SU-DHL-6 (cell line): ENCODE data around the gene FBXW8.

Experiments
- H2AFZ ChIP-seq: fragments of 200-600 bp; sonication (generic); 2 replicates; pipeline ENCODE4 v1.6.1; 2014; ENCODE audit warnings: low read depth, mild to moderate bottlenecking, moderate library complexity, mixed read lengths, antibody characterized with exemption, low read length; ENCODE audit not compliant: severe bottlenecking
- H3F3A ChIP-seq: fragments of 200-600 bp; shearing (Covaris generic); 2 replicates; pipeline ENCODE4 v1.6.0; 2016; ENCODE audit warnings: antibody characterized with exemption, mild to moderate bottlenecking; ENCODE audit not compliant: insufficient read depth
- H3K27ac ChIP-seq: fragments of 200-600 bp; sonication (generic); 2 replicates; pipeline ENCODE4 v1.5.1; 2016; ENCODE audit warnings: low read depth, mild to moderate bottlenecking, low read length, moderate library complexity, mixed read lengths
- H3K27me3 ChIP-seq: fragments of 200-600 bp; sonication (generic), shearing (Covaris generic); 2 replicates; pipeline ENCODE4 v1.6.0; 2014; ENCODE audit warnings: mild to moderate bottlenecking, low read length
- H3K36me3 ChIP-seq: fragments of 200-600 bp; sonication (generic); 2 replicates; pipeline ENCODE4 v1.6.1; 2014; ENCODE audit warnings: mild to moderate bottlenecking, low read length, mixed read lengths
- H3K4me2 ChIP-seq: fragments of 300-600, 200-600 bp; shearing (Covaris generic), sonication (generic); 2 replicates; pipeline ENCODE4 v1.6.0; 2014; ENCODE audit warnings: low read length, low read depth, mild to moderate bottlenecking; ENCODE audit not compliant: poor library complexity, severe bottlenecking
- H3K4me3 ChIP-seq: fragments of 200-600 bp; sonication (generic); 2 replicates; pipeline ENCODE4 v1.5.1; 2014; ENCODE audit warnings: antibody characterized with exemption, low read length, mild to moderate bottlenecking, mixed read lengths; ENCODE audit not compliant: insufficient read depth, poor library complexity, severe bottlenecking
- H3K79me2 ChIP-seq: fragments of 200-600 bp; sonication (generic); 2 replicates; pipeline ENCODE4 v1.6.1; 2014; ENCODE audit warnings: mild to moderate bottlenecking, low read length, moderate library complexity; ENCODE audit not compliant: insufficient read depth
- H3K9ac ChIP-seq: fragments of 200-600 bp; sonication (generic); 2 replicates; pipeline ENCODE4 v1.7.0; 2014; ENCODE audit warnings: mild to moderate bottlenecking, low read length
- H3K9me2 ChIP-seq: fragments of 200-600 bp; sonication (generic); replicated peaks from 2 replicates; pipeline ENCODE4 v1.6.1; 2014; ENCODE audit warnings: low read length; ENCODE audit not compliant: insufficient read depth
- H3K9me3 ChIP-seq: fragments of 200-600 bp; sonication (generic); 2 replicates; pipeline ENCODE4 v1.6.1; 2014; ENCODE audit warnings: low read length, mixed read lengths; ENCODE audit not compliant: insufficient read depth
- H4K20me1 ChIP-seq: fragments of 200-600 bp; sonication (generic); 2 replicates; pipeline ENCODE4 v1.6.1; 2014; ENCODE audit warnings: low read depth, mild to moderate bottlenecking, antibody characterized with exemption, low read length, moderate library complexity, mixed read lengths
- EZH2phosphoT487 ChIP-seq: fragments of 200-600 bp; sonication (generic), shearing (Covaris generic); conservative IDR thresholded peaks from 2 replicates; pipeline ENCODE4 v1.6.1; 2018; ENCODE audit warnings: mild to moderate bottlenecking, antibody characterized with exemption, low read length, moderate library complexity, mixed read lengths
- TF ChIP-seq, protein P1 (sequence below): fragments of 200-600 bp; sonication (generic); IDR thresholded peaks from one replicate; pipeline ENCODE4 v1.5.1; 2017; ENCODE audit warnings: antibody characterized with exemption, mild to moderate bottlenecking, low read length, moderate library complexity; ENCODE audit not compliant: insufficient read depth, poor library complexity, severe bottlenecking

Gene FBXW8

GRCh38 chr12:116870306-116870705 lies 40.4 kb upstream of the FBXW8 start:
- no peaks in the 10 kb centered on the region for H3K36me3 ChIP-seq
- no peaks in the 10 kb centered on the region for H3K9me2 ChIP-seq
- no peak overlapping the region for H3K4me3 ChIP-seq
- no peak overlapping the region for H3K27ac ChIP-seq
- no peak overlapping the region for H3K9ac ChIP-seq
- H3K4me2 ChIP-seq: no peak overlapping the region
- no peaks in the 10 kb centered on the region for H4K20me1 ChIP-seq
- H3K27me3 ChIP-seq: no peaks in the 10 kb centered on the region
- no peaks in the 10 kb centered on the region for H3K9me3 ChIP-seq
- H2AFZ ChIP-seq: no peak overlapping the region
- TF ChIP-seq EZH2phosphoT487: no peak
- TF ChIP-seq, protein P1, sequence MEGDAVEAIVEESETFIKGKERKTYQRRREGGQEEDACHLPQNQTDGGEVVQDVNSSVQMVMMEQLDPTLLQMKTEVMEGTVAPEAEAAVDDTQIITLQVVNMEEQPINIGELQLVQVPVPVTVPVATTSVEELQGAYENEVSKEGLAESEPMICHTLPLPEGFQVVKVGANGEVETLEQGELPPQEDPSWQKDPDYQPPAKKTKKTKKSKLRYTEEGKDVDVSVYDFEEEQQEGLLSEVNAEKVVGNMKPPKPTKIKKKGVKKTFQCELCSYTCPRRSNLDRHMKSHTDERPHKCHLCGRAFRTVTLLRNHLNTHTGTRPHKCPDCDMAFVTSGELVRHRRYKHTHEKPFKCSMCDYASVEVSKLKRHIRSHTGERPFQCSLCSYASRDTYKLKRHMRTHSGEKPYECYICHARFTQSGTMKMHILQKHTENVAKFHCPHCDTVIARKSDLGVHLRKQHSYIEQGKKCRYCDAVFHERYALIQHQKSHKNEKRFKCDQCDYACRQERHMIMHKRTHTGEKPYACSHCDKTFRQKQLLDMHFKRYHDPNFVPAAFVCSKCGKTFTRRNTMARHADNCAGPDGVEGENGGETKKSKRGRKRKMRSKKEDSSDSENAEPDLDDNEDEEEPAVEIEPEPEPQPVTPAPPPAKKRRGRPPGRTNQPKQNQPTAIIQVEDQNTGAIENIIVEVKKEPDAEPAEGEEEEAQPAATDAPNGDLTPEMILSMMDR: no peak
- no peaks in the 10 kb centered on the region for H3K79me2 ChIP-seq
- H3F3A ChIP-seq: no peaks in the 10 kb centered on the region

DNA sequence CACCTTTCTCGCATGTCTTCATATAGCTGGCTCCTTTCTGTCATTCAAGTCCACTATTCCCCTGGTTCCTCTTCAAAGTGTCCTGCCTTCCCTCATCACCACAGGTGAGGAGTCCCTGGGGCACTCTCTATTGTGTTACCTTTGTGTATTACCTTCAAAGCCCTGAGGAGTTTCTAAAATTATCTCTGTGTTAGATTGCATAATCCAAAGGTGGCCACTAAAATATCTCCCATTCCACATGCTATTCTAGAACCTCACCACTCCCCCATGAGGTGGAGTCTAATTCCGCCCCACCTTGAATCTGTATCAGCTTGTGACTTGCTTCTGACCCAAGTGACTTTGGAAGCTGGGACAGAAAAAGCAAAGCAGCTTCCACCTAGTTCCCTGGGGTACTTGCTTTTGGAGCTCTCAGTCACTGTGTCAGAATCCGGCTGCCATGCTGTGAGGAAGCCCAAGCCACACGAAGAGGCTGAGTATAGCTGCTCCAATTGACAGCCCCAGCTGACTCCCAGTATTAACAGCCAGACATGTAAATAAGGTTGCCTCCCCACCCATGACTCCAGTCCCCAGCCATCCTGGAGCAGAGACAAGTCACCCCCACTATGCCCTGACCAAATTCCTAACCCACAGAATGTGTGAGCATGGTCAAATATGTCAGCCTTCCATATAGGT lies 36.3 kb upstream of the FBXW8 start:
- H3K79me2 ChIP-seq: no peaks in the 10 kb centered on the region
- no peak overlapping the region for H3K4me3 ChIP-seq
- H3K9me2 ChIP-seq: no peaks in the 10 kb centered on the region
- no peaks in the 10 kb centered on the region for H4K20me1 ChIP-seq
- H3K9ac ChIP-seq: no peak overlapping the region
- TF ChIP-seq, protein P1: no peak
- no peak for TF ChIP-seq EZH2phosphoT487
- H3K4me2 ChIP-seq: no peak overlapping the region
- H3K36me3 ChIP-seq: no peaks in the 10 kb centered on the region
- H3K9me3 ChIP-seq: no peaks in the 10 kb centered on the region
- H3K27me3 ChIP-seq: 0 out of 2 replicates have a peak, but pooled peaks cover 2% of the 10 kb centered on the region
- no peaks in the 10 kb centered on the region for H3F3A ChIP-seq
- H3K27ac ChIP-seq: no peak overlapping the region
- H2AFZ ChIP-seq: no peak overlapping the region

DNA sequence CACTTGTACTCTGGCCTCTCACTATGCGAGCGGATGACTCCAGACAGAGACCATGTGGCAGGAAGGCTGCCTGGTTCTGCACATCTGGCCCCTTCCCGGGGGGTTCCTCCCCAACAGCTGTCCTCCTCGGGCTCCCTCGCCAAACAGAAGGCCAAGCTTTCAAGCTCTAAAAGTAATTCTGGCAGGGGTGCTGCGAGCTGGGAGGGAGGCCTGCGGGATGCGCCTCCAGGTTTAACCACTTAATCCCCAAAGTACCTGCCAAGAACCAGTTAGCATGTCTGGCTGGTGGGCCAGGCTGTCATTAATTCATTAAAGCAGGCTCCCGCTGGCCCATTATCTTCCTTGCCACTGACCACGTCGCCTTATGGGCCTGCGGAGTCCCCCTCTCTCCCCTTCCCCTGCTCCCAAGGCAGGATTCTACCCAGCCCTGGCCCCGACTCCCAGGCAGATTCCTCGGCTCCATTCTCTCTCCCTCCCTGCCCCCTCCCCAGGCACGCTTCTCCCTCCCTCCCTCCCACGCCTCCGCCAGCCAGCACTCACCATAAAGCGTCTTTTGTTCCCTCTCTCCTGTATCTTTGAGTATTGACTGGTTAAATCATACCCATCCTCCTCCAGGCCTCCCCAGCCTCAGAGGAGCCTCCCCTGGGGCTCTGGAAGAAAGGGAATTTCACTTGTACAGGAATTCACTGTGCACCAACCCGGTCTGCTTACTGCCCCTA lies 34.4 kb upstream of the FBXW8 start:
- H3K4me3 ChIP-seq: no peak overlapping the region
- H2AFZ ChIP-seq: no peak overlapping the region
- TF ChIP-seq EZH2phosphoT487: no peak
- TF ChIP-seq, protein P1: no peak
- no peak overlapping the region for H3K27ac ChIP-seq
- no peaks in the 10 kb centered on the region for H3K9me3 ChIP-seq
- H4K20me1 ChIP-seq: no peaks in the 10 kb centered on the region
- H3K79me2 ChIP-seq: no peaks in the 10 kb centered on the region
- 0 out of 2 replicates have a peak, but pooled peaks cover 2% of the 10 kb centered on the region for H3K27me3 ChIP-seq
- no peak overlapping the region for H3K9ac ChIP-seq
- no peaks in the 10 kb centered on the region for H3F3A ChIP-seq
- no peak overlapping the region for H3K4me2 ChIP-seq
- no peaks in the 10 kb centered on the region for H3K9me2 ChIP-seq
- no peaks in the 10 kb centered on the region for H3K36me3 ChIP-seq
